Small intestine (tissue), 7 donors: ENCODE data around the gene DCLRE1C. TPM values are rescaled to one million over a fixed set of nuclear protein-coding genes. Genes with fewer than 3 reads are reported as not detected.
"Not testable (repeated sequence)": the region's sequence is repeated elsewhere in the genome, so short reads cannot be mapped to it uniquely, and the experiment has no call there.

Experiments
- DNase-seq, 2 donors: peaks; one replicate each; pipeline versions ENCODE4 v3.0.0 to v3.0.0-alpha.2; 2013
- FAIRE-seq: peaks from 2 replicates; lab custom pipeline; 2012; peaks lifted over from hg19 to GRCh38; lab: Jason Lieb, UNC
- H3K27ac ChIP-seq, 3 donors: one replicate each; pipeline ENCODE4 v1.5.1; 2013; ENCODE audit warnings: low read length in 2 of 3, mild to moderate bottlenecking in 2 of 3, control low read depth in 1 of 3, inconsistent platforms in 1 of 3, low read depth in 1 of 3, moderate library complexity in 1 of 3
- H3K27me3 ChIP-seq, 3 donors: one replicate each; pipeline ENCODE4 v1.6.1; 2013; ENCODE audit warnings: low read length in 3 of 3, inconsistent platforms in 1 of 3; ENCODE audit not compliant: control insufficient read depth in 3 of 3, insufficient read depth in 3 of 3
- H3K36me3 ChIP-seq, 3 donors: one replicate each; pipeline ENCODE4 v1.6.1; 2013; ENCODE audit warnings: low read length in 3 of 3, inconsistent platforms in 1 of 3, low read depth in 1 of 3, mild to moderate bottlenecking in 1 of 3, moderate library complexity in 1 of 3; ENCODE audit not compliant: control insufficient read depth in 3 of 3, insufficient read depth in 2 of 3
- H3K4me1 ChIP-seq, 3 donors: one replicate each; pipeline ENCODE4 v1.6.1; 2013; ENCODE audit warnings: low read length in 2 of 3, inconsistent platforms in 1 of 3, low read depth in 1 of 3, mild to moderate bottlenecking in 1 of 3, moderate library complexity in 1 of 3; ENCODE audit not compliant: control insufficient read depth in 3 of 3, insufficient read depth in 2 of 3
- H3K4me3 ChIP-seq, 3 donors: one replicate each; pipeline ENCODE4 v1.5.1; 2013; ENCODE audit warnings: low read length in 3 of 3, control low read depth in 1 of 3, inconsistent platforms in 1 of 3, low read depth in 1 of 3, mild to moderate bottlenecking in 1 of 3, moderate library complexity in 1 of 3
- H3K9me3 ChIP-seq, 2 donors: one replicate each; pipeline ENCODE4 v1.6.1; 2013; ENCODE audit warnings: low read depth in 1 of 2, low read length in 1 of 2; ENCODE audit not compliant: control insufficient read depth in 2 of 2, insufficient read depth in 1 of 2
- WGBS, 3 donors: extraction: QIAGEN DNeasy Blood & Tissue Kit; methylation state at CpG; one replicate each; pipeline ENCODE4 v1.1.7; 2013; 5-methylcytosine and 5-hydroxymethylcytosine counted together
- polyA plus RNA-seq, 4 donors: library from polyadenylated mRNA; stranded (reverse) in 3 of 4; unstranded in 1 of 4; fragments of 200-250 nt in 3 of 4; fragments of 120-200 nt in 1 of 4; gene quantifications; one replicate each; pipeline versions ENCODE4 v1.2.1 to v1.2.3, GENCODE V29; 2013
- donor health status: healthy with polysubstance abuse.
- donor health status: control.
- donor health status: control.
- donor health status: Bipolar disorder and iron deficiency.
- donor health status: healthy.

The DCLRE1C gene
- polyA plus RNA-seq, 4 donors = 3.8 to 11.2 (median 5.5) TPM

DNA sequence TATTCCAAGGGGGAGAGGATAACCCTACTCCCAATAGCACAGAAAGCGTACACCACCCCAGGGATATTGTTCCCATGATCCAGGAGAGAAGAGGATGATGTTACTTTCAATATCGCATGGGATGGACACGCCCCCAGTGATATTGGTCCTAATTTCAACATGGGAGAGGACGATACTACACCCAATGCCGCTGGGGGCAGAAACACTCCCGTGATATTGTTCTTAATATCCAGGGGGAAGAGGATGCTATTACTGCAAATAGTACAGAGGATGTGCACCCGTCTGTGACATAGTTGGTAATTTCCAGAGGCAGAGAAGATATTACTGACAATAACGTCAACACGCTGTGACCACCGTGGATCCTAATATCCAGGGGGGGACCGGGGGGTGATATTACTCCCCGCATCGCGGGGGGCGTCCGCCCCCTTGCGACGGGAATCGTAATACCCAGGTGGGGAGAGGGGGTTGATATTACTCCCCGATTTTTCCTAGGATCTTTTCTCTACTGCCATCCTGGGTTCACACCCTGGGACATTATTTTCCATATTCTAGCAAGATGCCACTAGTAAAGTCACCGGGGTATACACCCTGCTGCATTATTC is 21.9 kb upstream of the DCLRE1C start:
- H3K27me3 ChIP-seq = peaks cover 0 to 4% (median 0%) of the 10 kb centered on the region in 3 donors
- H3K27ac ChIP-seq = no peak overlapping the region
- H3K4me1 ChIP-seq = no peaks in the 10 kb centered on the region
- no peak overlapping the region for H3K4me3 ChIP-seq
- FAIRE-seq (no peak), DNase-seq (no peak)
- H3K36me3 ChIP-seq = no peaks in the 10 kb centered on the region
- WGBS, 3 donors = 27 to 32% (median 31%) methylated on average over 21 of the region's 21 CpGs
- H3K9me3 ChIP-seq = no peaks in the 10 kb centered on the region

GRCh38 chr10:14974153-14974998 is 20.5 kb upstream of the DCLRE1C start:
- not testable (repeated sequence) for DNase-seq, H3K4me3 ChIP-seq, H3K36me3 ChIP-seq, H3K4me1 ChIP-seq, H3K9me3 ChIP-seq, H3K27ac ChIP-seq, H3K27me3 ChIP-seq
- FAIRE-seq = peak; percentile 44
- 31 to 50% (median 48%) methylated on average over 15 of the region's 15 CpGs for WGBS, 3 donors

GRCh38 chr10:14971867-14972448 is 18.1 kb upstream of the DCLRE1C start:
- H3K9me3 ChIP-seq = no peaks in the 10 kb centered on the region
- no peaks in the 10 kb centered on the region for H3K36me3 ChIP-seq
- peaks cover 0 to 4% (median 0%) of the 10 kb centered on the region in 3 donors for H3K27me3 ChIP-seq
- 49 to 51% (median 50%) methylated on average over 4 of the region's 4 CpGs for WGBS, 3 donors
- FAIRE-seq (no peak), DNase-seq (peak in 1 of 2 donors; percentile 28)
- no peaks in the 10 kb centered on the region for H3K4me1 ChIP-seq
- no peak overlapping the region for H3K27ac ChIP-seq
- H3K4me3 ChIP-seq = no peak overlapping the region

DNA sequence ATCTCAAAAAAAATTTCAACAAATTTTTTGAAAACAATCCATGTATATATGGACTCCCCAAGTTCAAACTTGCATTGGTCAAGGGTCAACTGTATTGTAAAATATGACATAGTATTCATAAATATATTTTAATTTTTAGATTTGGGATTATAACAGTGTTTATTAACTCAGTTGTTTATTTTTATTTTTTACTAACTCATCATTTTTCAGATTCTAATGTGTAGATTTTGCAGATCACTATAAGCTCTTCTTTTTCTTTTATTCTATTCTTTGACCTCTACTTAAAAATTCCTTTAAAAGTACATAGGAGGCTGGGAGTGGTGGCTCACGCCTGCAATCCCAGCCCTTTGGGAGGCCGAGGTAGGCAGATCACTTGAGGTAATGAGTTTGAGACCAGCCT is 14.0 kb upstream of the DCLRE1C start:
- H3K4me1 ChIP-seq = no peaks in the 10 kb centered on the region
- FAIRE-seq = no peak
- H3K4me3 ChIP-seq = no peak overlapping the region
- H3K9me3 ChIP-seq = no peaks in the 10 kb centered on the region
- DNase-seq = no peak
- no peak overlapping the region for H3K27ac ChIP-seq
- 87 to 94% (median 90%) methylated on average over 2 of the region's 2 CpGs for WGBS, 3 donors
- H3K27me3 ChIP-seq = no peaks in the 10 kb centered on the region
- H3K36me3 ChIP-seq = no peaks in the 10 kb centered on the region

DNA sequence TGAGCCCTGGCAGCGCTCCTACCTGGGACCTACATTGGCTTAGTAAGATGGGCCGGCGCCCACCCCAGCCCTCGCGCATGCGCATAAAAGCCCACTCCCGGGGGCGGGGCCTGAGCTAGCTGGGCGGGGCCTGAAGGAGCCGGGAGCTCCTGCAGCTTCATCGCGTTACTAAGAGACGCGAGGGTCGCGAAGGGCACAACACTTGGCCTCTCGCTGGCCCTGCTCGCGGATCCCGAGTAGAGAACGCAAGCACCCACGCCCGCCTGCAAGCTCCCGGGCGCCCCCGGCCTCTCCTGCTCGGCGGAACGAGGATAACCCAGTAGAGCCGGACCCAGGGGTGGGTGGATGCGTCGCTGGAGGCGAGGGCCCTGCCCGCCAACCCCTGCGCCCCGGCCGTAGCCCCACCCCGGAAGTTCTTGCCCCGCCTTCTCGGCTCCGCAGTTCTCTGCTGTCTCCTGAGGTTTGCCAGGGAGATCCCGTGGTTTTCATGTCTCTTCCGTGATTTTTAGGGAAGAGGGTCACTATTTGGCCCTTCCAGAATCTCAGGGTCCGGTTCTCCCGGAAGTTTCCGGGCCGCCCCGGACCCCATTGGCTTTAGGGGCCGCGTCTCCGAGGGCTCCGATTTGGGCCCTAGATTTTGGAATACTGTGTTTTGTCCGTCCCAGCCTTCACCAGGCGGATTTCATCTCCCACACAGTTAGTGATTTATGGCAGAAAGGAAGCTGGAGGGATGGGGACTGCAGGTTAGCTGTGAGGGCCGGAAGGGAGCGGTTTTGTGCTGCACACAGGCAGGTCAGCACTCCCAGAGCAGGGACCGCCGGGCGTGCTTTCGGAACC is 5.5 kb upstream of the DCLRE1C start, which contains the start of gene MEIG1:
MEIG1 (plus strand) TSS at position 168 of the 837 bp plus-strand sequence. CDS start 7,081 bp downstream, outside the sequence.
- Histone ChIP-seq H3K27me3 (no peaks in the 10 kb centered on the region), H3K4me3 (peak within 1 kb of the TSS; percentile 73 to 93 (median 79)), H3K4me1 (peaks cover 0 to 5% (median 0%) of the 10 kb centered on the region in 3 donors), H3K9me3 (no peaks in the 10 kb centered on the region), H3K36me3 (no peaks in the 10 kb centered on the region), H3K27ac (peak within 1 kb of the TSS; percentile 91 to 100 (median 98))
- FAIRE-seq (no peak), DNase-seq (peak; percentile 93 to 97)
- WGBS, 3 donors = 0% methylated on average over 56 to 60 of the region's 60 CpGs

DNA sequence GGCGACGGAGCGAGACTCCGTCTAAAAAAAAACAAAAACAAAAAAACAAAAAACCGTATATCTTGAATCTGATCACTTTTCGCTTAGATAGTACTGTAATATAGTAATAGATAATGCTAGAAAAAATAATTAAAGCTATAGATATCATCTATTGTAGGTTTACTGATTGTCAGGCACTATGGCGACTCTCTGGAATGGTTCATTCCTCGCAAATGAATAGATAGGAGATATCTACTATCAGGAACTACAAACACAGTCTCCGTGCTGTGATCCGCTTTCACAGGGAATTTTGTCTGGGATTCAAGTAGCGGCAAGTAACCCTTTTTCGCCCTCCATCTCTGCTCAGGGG is 5.0 kb upstream of the DCLRE1C start:
- 34 to 57% (median 41%) methylated on average over 12 of the region's 12 CpGs for WGBS, 3 donors
- no peak for FAIRE-seq
- no peaks in the 10 kb centered on the region for H3K36me3 ChIP-seq
- peak overlapping the region; percentile 17 to 100 (median 98) for H3K27ac ChIP-seq
- DNase-seq = no peak
- H3K9me3 ChIP-seq = no peaks in the 10 kb centered on the region
- no peaks in the 10 kb centered on the region for H3K27me3 ChIP-seq
- H3K4me3 ChIP-seq = peak overlapping the region; percentile 73 to 93 (median 79)
- H3K4me1 ChIP-seq = peaks cover 0 to 5% (median 0%) of the 10 kb centered on the region in 3 donors

- no peak for FAIRE-seq
- 90 to 96% (median 93%) methylated on average over 19 of the region's 19 CpGs for WGBS, 3 donors
Measured at GRCh38 chr10:14954934-14955333, 1.0 kb upstream of the DCLRE1C start.

More at GRCh38 chr10:14954934-14955333, 1.0 kb upstream of the DCLRE1C start:
- Histone ChIP-seq H3K9me3 (no peaks in the 10 kb centered on the region), H3K4me3 (no peak overlapping the region), H3K36me3 (peaks cover 0 to 10% (median 0%) of the 10 kb centered on the region in 3 donors), H3K27me3 (no peaks in the 10 kb centered on the region), H3K27ac (peak overlapping the region in 2 of 3 donors; percentile 57 to 91), H3K4me1 (peaks cover 1 to 9% (median 4%) of the 10 kb centered on the region in 3 donors)
- no peak for DNase-seq
